Keratinocyte (primary cell): ENCODE data around the gene SPX.

Source experiments
- EZH2 ChIP-seq: IDR thresholded peaks from one replicate; pipeline ENCODE4 v1.6.1; 2012; ENCODE audit warnings: inconsistent platforms, mild to moderate bottlenecking, low read length, moderate library complexity
- TF ChIP-seq, protein P1 (sequence below), 3 experiments: IDR thresholded peaks in 1 of 3; conservative IDR thresholded peaks in 1 of 3; optimal IDR thresholded peaks in 1 of 3; 2 replicates in 2 of 3; 3 replicates in 1 of 3; pipeline versions ENCODE3 to v1.5.1; 2011; ENCODE audit warnings: low read length in 3 of 3, mild to moderate bottlenecking in 3 of 3, moderate library complexity in 2 of 3, control low read depth in 1 of 3, inconsistent platforms in 1 of 3; ENCODE audit not compliant: insufficient read depth in 2 of 3; ENCODE audit errors: extremely low read depth in 1 of 3

DNA sequence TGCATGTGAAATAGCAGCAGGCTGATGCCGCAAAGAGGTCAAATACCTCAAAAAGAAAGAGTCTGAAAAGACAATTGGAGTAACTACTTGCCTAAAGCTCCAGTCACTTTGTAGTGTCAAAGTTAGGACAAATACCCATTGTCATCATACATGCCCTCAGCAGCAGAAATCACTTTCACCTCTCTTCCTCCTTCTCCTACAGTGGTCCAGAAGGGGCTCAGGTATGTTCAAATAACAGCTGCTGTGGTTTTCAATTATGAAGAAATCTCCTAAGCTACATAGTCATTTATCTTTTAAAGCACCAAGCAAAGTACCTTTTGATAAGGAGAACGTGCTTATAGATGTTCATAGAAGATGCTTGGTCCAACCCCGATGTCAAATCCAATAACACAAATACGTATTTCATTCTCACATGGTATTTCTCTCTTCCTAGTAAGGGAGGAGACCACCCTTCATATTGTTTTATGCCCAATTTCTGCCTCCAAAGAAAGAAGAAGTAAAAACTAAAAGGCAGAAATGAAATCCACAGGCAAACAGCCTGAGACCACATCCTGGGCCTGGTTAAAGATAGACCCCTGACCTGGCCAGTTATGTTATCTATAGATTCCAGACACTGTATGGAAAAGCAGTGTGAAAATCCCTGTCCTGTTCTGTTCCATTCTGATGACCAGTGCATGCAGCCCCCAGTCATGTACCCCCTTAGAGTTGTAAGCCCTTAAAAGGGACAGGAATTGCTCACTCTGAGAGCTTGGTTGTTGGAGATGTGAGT, 54.8 kb downstream of the SPX start:
- TF ChIP-seq EZH2 = no peak
- TF ChIP-seq, protein P1, sequence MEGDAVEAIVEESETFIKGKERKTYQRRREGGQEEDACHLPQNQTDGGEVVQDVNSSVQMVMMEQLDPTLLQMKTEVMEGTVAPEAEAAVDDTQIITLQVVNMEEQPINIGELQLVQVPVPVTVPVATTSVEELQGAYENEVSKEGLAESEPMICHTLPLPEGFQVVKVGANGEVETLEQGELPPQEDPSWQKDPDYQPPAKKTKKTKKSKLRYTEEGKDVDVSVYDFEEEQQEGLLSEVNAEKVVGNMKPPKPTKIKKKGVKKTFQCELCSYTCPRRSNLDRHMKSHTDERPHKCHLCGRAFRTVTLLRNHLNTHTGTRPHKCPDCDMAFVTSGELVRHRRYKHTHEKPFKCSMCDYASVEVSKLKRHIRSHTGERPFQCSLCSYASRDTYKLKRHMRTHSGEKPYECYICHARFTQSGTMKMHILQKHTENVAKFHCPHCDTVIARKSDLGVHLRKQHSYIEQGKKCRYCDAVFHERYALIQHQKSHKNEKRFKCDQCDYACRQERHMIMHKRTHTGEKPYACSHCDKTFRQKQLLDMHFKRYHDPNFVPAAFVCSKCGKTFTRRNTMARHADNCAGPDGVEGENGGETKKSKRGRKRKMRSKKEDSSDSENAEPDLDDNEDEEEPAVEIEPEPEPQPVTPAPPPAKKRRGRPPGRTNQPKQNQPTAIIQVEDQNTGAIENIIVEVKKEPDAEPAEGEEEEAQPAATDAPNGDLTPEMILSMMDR (optimal IDR thresholded peaks at IDR 0.05 in 1 of 3, IDR thresholded peaks at IDR 0.05 in 1 of 3, conservative IDR thresholded peaks at IDR 0.05 in 1 of 3; ENCODE audit: extremely low read depth in 1 of 3, insufficient read depth in 2 of 3, low read length in 3 of 3) = no peak
